WTC11 (cell line): ENCODE results near the gene NEDD4L. TPM values are rescaled to one million over a fixed set of nuclear protein-coding genes. Genes with fewer than 3 reads are reported as not detected.

Experiments used
- ATAC-seq: fragments of 200-7000 bp; cut with Tn5 transposase; 2 replicates; pipeline ENCODE4 v1.10.0; 2021; ENCODE audit warnings: mild to moderate bottlenecking, moderate library complexity
- CTCF ChIA-PET: fragments of 300-600 bp; sonication (Branson Sonifier 250); formaldehyde crosslinking; loops from one replicate; lab custom pipeline; 2021; ENCODE audit warnings: antibody characterized with exemption; lab: Charles Lee
- POLR2A ChIA-PET: fragments of 350-600 bp; sonication (Branson Sonifier 250); formaldehyde crosslinking; loops from one replicate; lab custom pipeline; 2021; ENCODE audit warnings: antibody characterized with exemption; lab: Charles Lee
- DNase-seq: peaks from one replicate; pipeline ENCODE4 v3.0.0; 2021; ENCODE audit warnings: low spot score
- H3K27ac Mint-ChIP-seq: 2 replicates; pipeline ENCODE4 v1.8.0; 2021; ENCODE audit warnings: mixed read lengths
- H3K27me3 Mint-ChIP-seq: 2 replicates; pipeline ENCODE4 v1.8.0; 2021; ENCODE audit warnings: low read depth, mild to moderate bottlenecking, moderate library complexity, mixed read lengths
- H3K36me3 Mint-ChIP-seq: 2 replicates; pipeline ENCODE4 v1.8.0; 2021; ENCODE audit warnings: mixed read lengths
- H3K4me1 Mint-ChIP-seq: 2 replicates; pipeline ENCODE4 v1.8.0; 2022; ENCODE audit warnings: mixed read lengths
- H3K4me3 Mint-ChIP-seq: 2 replicates; pipeline ENCODE4 v1.8.0; 2021; ENCODE audit warnings: mild to moderate bottlenecking, moderate library complexity, mixed read lengths
- H3K9me3 Mint-ChIP-seq: 2 replicates; pipeline ENCODE4 v1.8.0; 2021; ENCODE audit warnings: mixed read lengths
- ATF1 ChIP-seq: sonication (generic); formaldehyde crosslinking; IDR thresholded peaks from 2 replicates; pipeline ENCODE4 v1.8.1; 2023; ENCODE audit warnings: mild to moderate bottlenecking, moderate library complexity, missing genetic modification reagents
- ATF2 ChIP-seq: sonication (generic); formaldehyde crosslinking; IDR thresholded peaks from 2 replicates; pipeline ENCODE4 v1.8.1; 2022; ENCODE audit warnings: low read depth, missing genetic modification reagents, borderline replicate concordance
- CREM ChIP-seq: sonication (generic); formaldehyde crosslinking; IDR thresholded peaks from 2 replicates; pipeline ENCODE4 v1.8.1; 2022; ENCODE audit warnings: mild to moderate bottlenecking, missing genetic modification reagents, moderate library complexity
- ERG ChIP-seq: fragments of 250-450 bp; sonication (Bioruptor Pico); IDR thresholded peaks from 2 replicates; pipeline ENCODE4 v1.8.0; 2021; ENCODE audit warnings: mild to moderate bottlenecking
- ETV6 ChIP-seq: sonication (generic); formaldehyde crosslinking; IDR thresholded peaks from 2 replicates; pipeline ENCODE4 v1.8.1; 2022; ENCODE audit warnings: mild to moderate bottlenecking, missing genetic modification reagents
- GABPB1 ChIP-seq: sonication (generic); formaldehyde crosslinking; IDR thresholded peaks from 2 replicates; pipeline ENCODE4 v1.8.1; 2023; ENCODE audit warnings: mild to moderate bottlenecking, missing genetic modification reagents
- GRHL2 ChIP-seq: fragments of 250-450 bp; sonication (Bioruptor Pico); IDR thresholded peaks from 2 replicates; pipeline ENCODE4 v1.8.0; 2022; ENCODE audit warnings: mild to moderate bottlenecking, moderate library complexity; ENCODE audit not compliant: insufficient replicate concordance, severe bottlenecking
- JUN ChIP-seq: sonication (generic); formaldehyde crosslinking; IDR thresholded peaks from 2 replicates; pipeline ENCODE4 v1.8.0; 2023; ENCODE audit warnings: mild to moderate bottlenecking, missing genetic modification reagents
- KAT7 ChIP-seq: sonication (generic); formaldehyde crosslinking; IDR thresholded peaks from 2 replicates; pipeline ENCODE4 v1.8.1; 2023; ENCODE audit warnings: missing genetic modification reagents, mild to moderate bottlenecking, borderline replicate concordance
- MAX ChIP-seq: sonication (generic); formaldehyde crosslinking; IDR thresholded peaks from 2 replicates; pipeline ENCODE4 v1.8.0; 2022; ENCODE audit warnings: mild to moderate bottlenecking, missing genetic modification reagents
- MYBL2 ChIP-seq: sonication (generic); formaldehyde crosslinking; IDR thresholded peaks from 2 replicates; pipeline ENCODE4 v1.8.1; 2023; ENCODE audit warnings: mild to moderate bottlenecking, moderate library complexity, missing genetic modification reagents
- NFATC4 ChIP-seq: fragments of 250-450 bp; sonication (Bioruptor Pico); IDR thresholded peaks from 2 replicates; pipeline ENCODE4 v1.9.0; 2021; ENCODE audit warnings: mild to moderate bottlenecking
- NFYB ChIP-seq: sonication (generic); formaldehyde crosslinking; conservative IDR thresholded peaks from 2 replicates; pipeline ENCODE4 v1.8.0; 2022; ENCODE audit warnings: low read depth, missing genetic modification reagents
- NR3C1 ChIP-seq: sonication (generic); formaldehyde crosslinking; conservative IDR thresholded peaks from 2 replicates; pipeline ENCODE4 v1.8.1; 2023; ENCODE audit warnings: low read depth, mild to moderate bottlenecking, missing genetic modification reagents
- OVOL2 ChIP-seq: fragments of 250-450 bp; sonication (Bioruptor Pico); IDR thresholded peaks from 2 replicates; pipeline ENCODE4 v1.9.0; 2021; ENCODE audit warnings: mild to moderate bottlenecking, borderline replicate concordance
- PRDM15 ChIP-seq: sonication (generic); formaldehyde crosslinking; IDR thresholded peaks from 2 replicates; pipeline ENCODE4 v1.8.0; 2022; ENCODE audit warnings: missing genetic modification reagents
- SMAD3 ChIP-seq: sonication (generic); formaldehyde crosslinking; IDR thresholded peaks from 2 replicates; pipeline ENCODE4 v1.8.0; 2022; ENCODE audit warnings: missing genetic modification reagents, mild to moderate bottlenecking, borderline replicate concordance
- SOX15 ChIP-seq: fragments of 250-450 bp; sonication (Bioruptor Pico); IDR thresholded peaks from 2 replicates; pipeline ENCODE4 v1.9.0; 2021; ENCODE audit warnings: mild to moderate bottlenecking
- TCF7 ChIP-seq: sonication (generic); formaldehyde crosslinking; IDR thresholded peaks from 2 replicates; pipeline ENCODE4 v1.8.0; 2022; ENCODE audit warnings: mild to moderate bottlenecking, low read depth, missing genetic modification reagents, moderate library complexity
- TEAD1 ChIP-seq: sonication (generic); formaldehyde crosslinking; IDR thresholded peaks from 2 replicates; pipeline ENCODE4 v1.8.0; 2022; ENCODE audit warnings: mild to moderate bottlenecking, missing genetic modification reagents
- TEAD4 ChIP-seq: sonication (generic); formaldehyde crosslinking; IDR thresholded peaks from 2 replicates; pipeline ENCODE4 v1.8.0; 2022; ENCODE audit warnings: mild to moderate bottlenecking, missing genetic modification reagents
- TP53 ChIP-seq: sonication (generic); formaldehyde crosslinking; IDR thresholded peaks from 2 replicates; pipeline ENCODE4 v1.8.1; 2023; ENCODE audit warnings: mild to moderate bottlenecking, missing genetic modification reagents
- ZBTB21 ChIP-seq: sonication (generic); formaldehyde crosslinking; IDR thresholded peaks from 2 replicates; pipeline ENCODE4 v1.8.1; 2023; ENCODE audit warnings: mild to moderate bottlenecking, missing genetic modification reagents, borderline replicate concordance
- ZMAT4 ChIP-seq: fragments of 250-450 bp; sonication (Bioruptor Pico); IDR thresholded peaks from 2 replicates; pipeline ENCODE4 v1.9.0; 2021; ENCODE audit warnings: mild to moderate bottlenecking
- ZNF263 ChIP-seq: sonication (generic); formaldehyde crosslinking; IDR thresholded peaks from 2 replicates; pipeline ENCODE4 v1.8.1; 2022; ENCODE audit warnings: low read depth, mild to moderate bottlenecking, moderate library complexity, missing genetic modification reagents
- ZNF317 ChIP-seq: sonication (generic); formaldehyde crosslinking; IDR thresholded peaks from 2 replicates; pipeline ENCODE4 v1.8.1; 2023; ENCODE audit warnings: low read depth, mild to moderate bottlenecking, moderate library complexity, missing genetic modification reagents, borderline replicate concordance
- ZNF425 ChIP-seq: fragments of 250-450 bp; sonication (Bioruptor Pico); conservative IDR thresholded peaks from 2 replicates; pipeline ENCODE4 v1.9.0; 2021; ENCODE audit warnings: mild to moderate bottlenecking
- total RNA-seq: library from RNA; stranded (reverse); gene quantifications from 3 replicates; pipeline ENCODE4 v1.2.3, GENCODE V29; 2021

NEDD4L gene
- total RNA-seq, 1 experiment from 2014 or later, result 88.0 TPM

- Mint-ChIP-seq H3K27me3 (no peaks in the 10 kb centered on the region), H3K27ac (no peak overlapping the region), H3K4me3 (no peak overlapping the region), H3K9me3 (no peaks in the 10 kb centered on the region), H3K4me1 (peaks cover 86% of the 10 kb centered on the region), H3K36me3 (no peaks in the 10 kb centered on the region)
- TF ChIP-seq JUN (CRISPR knock-in tag) (no peak), SOX15 (CRISPR knock-in tag) (no peak), MAX (CRISPR knock-in tag) (no peak), CREM (CRISPR knock-in tag) (no peak), TCF7 (no peak), GRHL2 (CRISPR knock-in tag) (no peak), ETV6 (CRISPR knock-in tag) (no peak), ATF1 (CRISPR knock-in tag) (no peak), ATF2 (CRISPR knock-in tag) (no peak), ZNF425 (CRISPR knock-in tag) (no peak), ZBTB21 (CRISPR knock-in tag) (no peak), NFATC4 (CRISPR knock-in tag) (no peak), TP53 (CRISPR knock-in tag) (no peak), KAT7 (CRISPR knock-in tag) (no peak), SMAD3 (CRISPR knock-in tag) (no peak), ZMAT4 (CRISPR knock-in tag) (no peak), MYBL2 (CRISPR knock-in tag) (no peak), TEAD4 (CRISPR knock-in tag) (no peak)
- DNase-seq, result no peak
- ATAC-seq, result no peak
- ChIA-PET POLR2A (no interaction called here), CTCF (interaction anchor here (1.4 kb wide), 1 partner anchor 25 kb away, joined by 4 read pairs; no protein-coding TSS in a partner anchor)
Measured at GRCh38 chr18:58097121-58097906, 53.3 kb downstream of the NEDD4L start.

GRCh38 chr18:58097907-58098166, 53.8 kb downstream of the NEDD4L start:
- ATAC-seq, result no peak
- H3K9me3 Mint-ChIP-seq, result no peaks in the 10 kb centered on the region
- no peak for DNase-seq
- H3K27ac Mint-ChIP-seq, result peak overlapping the region; percentile 73
- ChIA-PET POLR2A (no interaction called here), CTCF (interaction anchor here (1.4 kb wide), 1 partner anchor 24 kb away, joined by 4 read pairs; no protein-coding TSS in a partner anchor)
- no peaks in the 10 kb centered on the region for H3K36me3 Mint-ChIP-seq
- no peak overlapping the region for H3K4me3 Mint-ChIP-seq
- no peaks in the 10 kb centered on the region for H3K27me3 Mint-ChIP-seq
- peaks cover 84% of the 10 kb centered on the region for H3K4me1 Mint-ChIP-seq
- no peak for TF ChIP-seq TEAD4 (CRISPR knock-in tag)
- TF ChIP-seq NFYB, result no peak
- no peak for TF ChIP-seq ERG (CRISPR knock-in tag)
- TF ChIP-seq NR3C1 (CRISPR knock-in tag), result no peak
- no peak for TF ChIP-seq PRDM15 (CRISPR knock-in tag)
- no peak for TF ChIP-seq GABPB1
- TF ChIP-seq TEAD1 (CRISPR knock-in tag), result no peak
- TF ChIP-seq ZNF263 (CRISPR knock-in tag), result no peak
- no peak for TF ChIP-seq ZNF317 (CRISPR knock-in tag)
- TF ChIP-seq OVOL2 (CRISPR knock-in tag), result no peak
- no peak for TF ChIP-seq MAX (CRISPR knock-in tag)
